Mesothelial cell of epicardium (in vitro differentiated cells): ENCODE data around the gene SKAP1. TPM values are rescaled to one million over a fixed set of nuclear protein-coding genes. Genes with fewer than 3 reads are reported as not detected.
A peak's percentile ranks its signal among the peaks of the same experiment; 100 is the strongest.

ENCODE experiments used
- DNase-seq, 2 experiments: peaks; one replicate each; pipeline ENCODE4 v3.0.0; 2021; ENCODE audit warnings: low spot score in 2 of 2; ENCODE audit not compliant: unreplicated experiment in 2 of 2
- H3K27ac Mint-ChIP-seq: 2 replicates; pipeline ENCODE4 v1.8.0; 2021; ENCODE audit warnings: mixed read lengths
- H3K27me3 Mint-ChIP-seq: 2 replicates; pipeline ENCODE4 v1.8.0; 2021; ENCODE audit warnings: low read depth, mixed read lengths
- H3K36me3 Mint-ChIP-seq: 2 replicates; pipeline ENCODE4 v1.8.0; 2021; ENCODE audit warnings: mixed read lengths
- H3K4me1 Mint-ChIP-seq: 2 replicates; pipeline ENCODE4 v1.8.0; 2021; ENCODE audit warnings: mixed read lengths
- H3K4me3 Mint-ChIP-seq: 2 replicates; pipeline ENCODE4 v1.8.0; 2021; ENCODE audit warnings: mild to moderate bottlenecking, moderate library complexity, mixed read lengths
- H3K9me3 Mint-ChIP-seq: 2 replicates; pipeline ENCODE4 v1.8.0; 2021; ENCODE audit warnings: mixed read lengths
- CTCF ChIP-seq: fragments of 200-600 bp; sonication (generic); IDR thresholded peaks from one replicate; pipeline ENCODE4 v1.5.0; 2021; ENCODE audit warnings: antibody characterized with exemption; ENCODE audit not compliant: unreplicated experiment
- total RNA-seq: library from RNA; stranded (reverse); gene quantifications from 3 replicates; pipeline ENCODE4 v1.2.1, GENCODE V29; 2021

Gene SKAP1
- total RNA-seq, 1 donor from 2014 or later: 3.4 TPM

DNA sequence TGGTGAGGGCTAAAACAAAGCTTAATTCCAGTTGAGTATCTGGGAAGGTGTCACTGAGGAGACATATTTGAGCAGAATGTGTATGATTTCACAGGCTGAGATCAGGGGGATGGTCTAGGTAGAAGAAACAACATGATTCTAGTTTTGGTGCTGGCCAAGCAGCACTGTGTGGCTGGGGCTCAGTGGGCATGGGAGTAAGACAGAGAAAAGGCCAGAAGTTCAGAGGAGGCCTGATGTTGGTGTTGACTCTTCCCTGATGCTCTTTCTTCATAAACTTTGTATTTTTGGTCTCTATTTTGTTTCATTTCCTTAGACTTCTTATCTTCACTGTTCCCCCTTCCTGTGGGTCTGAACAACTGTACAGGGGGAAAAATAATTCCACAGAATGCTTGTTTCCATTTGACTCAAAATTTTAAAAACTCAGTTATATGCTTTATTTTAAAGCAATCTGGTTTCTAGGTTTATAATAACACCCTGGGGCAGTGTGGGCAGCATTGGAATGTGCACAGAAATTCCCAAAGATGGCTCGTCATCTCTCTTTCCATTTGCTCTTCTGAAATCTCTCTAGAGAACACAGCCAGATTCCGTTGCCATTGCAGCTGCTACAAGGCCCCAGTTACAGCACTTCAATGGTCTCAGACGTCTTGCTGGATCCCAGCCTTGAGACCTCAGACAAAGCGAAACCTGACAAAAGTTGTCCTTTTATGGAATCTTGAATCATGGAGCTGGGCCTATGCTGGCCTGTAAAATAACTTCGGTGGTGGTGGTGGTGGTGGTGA lies 254.1 kb downstream of the SKAP1 start:
- Mint-ChIP-seq H3K27me3 (no peaks in the 10 kb centered on the region), H3K4me1 (peaks cover 29% of the 10 kb centered on the region), H3K9me3 (no peaks in the 10 kb centered on the region), H3K27ac (peak overlapping the region; percentile 60), H3K36me3 (no peaks in the 10 kb centered on the region), H3K4me3 (no peak overlapping the region)
- TF ChIP-seq CTCF: no peak
- no peak for DNase-seq

DNA sequence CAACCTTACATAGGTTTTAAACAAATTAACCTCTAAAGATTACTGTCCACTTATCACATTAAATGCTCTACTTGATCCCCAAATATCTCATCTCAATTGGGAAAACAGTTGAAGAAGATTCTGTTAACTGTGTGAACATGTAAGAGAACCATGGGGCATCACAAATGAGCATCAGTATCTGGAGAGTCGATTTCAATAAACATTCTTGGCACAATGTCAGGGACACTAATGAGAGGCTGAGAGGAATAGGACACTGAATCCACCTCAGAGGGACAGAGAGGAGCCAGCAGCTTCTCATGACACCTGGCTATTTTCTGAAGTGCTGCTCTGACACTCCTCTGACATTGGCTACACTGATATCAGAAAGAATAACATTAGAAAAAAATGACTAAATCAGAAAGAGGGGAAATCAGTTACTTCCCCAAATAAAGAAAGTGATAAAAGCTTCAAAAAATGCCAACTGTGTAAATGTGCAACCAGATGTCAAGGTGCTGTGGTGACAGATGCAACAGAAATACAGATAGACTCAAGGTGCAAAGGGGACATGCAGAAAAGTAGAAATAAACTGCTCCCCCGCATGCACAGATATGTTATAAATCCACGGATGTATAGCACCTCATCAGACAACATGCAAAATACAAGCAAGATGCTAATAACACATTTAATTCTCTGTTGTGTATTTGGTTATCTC lies 255.0 kb downstream of the SKAP1 start:
- no peak overlapping the region for H3K27ac Mint-ChIP-seq
- H3K27me3 Mint-ChIP-seq: no peaks in the 10 kb centered on the region
- H3K4me1 Mint-ChIP-seq: peaks cover 26% of the 10 kb centered on the region
- no peak overlapping the region for H3K4me3 Mint-ChIP-seq
- no peaks in the 10 kb centered on the region for H3K36me3 Mint-ChIP-seq
- no peak for DNase-seq
- no peak for TF ChIP-seq CTCF
- no peaks in the 10 kb centered on the region for H3K9me3 Mint-ChIP-seq

- H3K4me1 Mint-ChIP-seq: peaks cover 32% of the 10 kb centered on the region
- H3K27me3 Mint-ChIP-seq: no peaks in the 10 kb centered on the region
Observed at GRCh38 chr17:48173191-48173984, 256.6 kb downstream of the SKAP1 start.

GRCh38 chr17:48169926-48170325 lies 260.1 kb downstream of the SKAP1 start:
- H3K9me3 Mint-ChIP-seq: no peaks in the 10 kb centered on the region
- H3K27me3 Mint-ChIP-seq: peaks cover 18% of the 10 kb centered on the region
- H3K27ac Mint-ChIP-seq: no peak overlapping the region
- DNase-seq: no peak
- H3K36me3 Mint-ChIP-seq: no peaks in the 10 kb centered on the region
- TF ChIP-seq CTCF: no peak
- no peak overlapping the region for H3K4me3 Mint-ChIP-seq
- peaks cover 32% of the 10 kb centered on the region for H3K4me1 Mint-ChIP-seq

More at GRCh38 chr17:48173191-48173984, 256.6 kb downstream of the SKAP1 start:
- Mint-ChIP-seq H3K27ac (no peak overlapping the region), H3K9me3 (no peaks in the 10 kb centered on the region), H3K36me3 (no peaks in the 10 kb centered on the region), H3K4me3 (no peak overlapping the region)
- no peak for DNase-seq
- no peak for TF ChIP-seq CTCF

DNA sequence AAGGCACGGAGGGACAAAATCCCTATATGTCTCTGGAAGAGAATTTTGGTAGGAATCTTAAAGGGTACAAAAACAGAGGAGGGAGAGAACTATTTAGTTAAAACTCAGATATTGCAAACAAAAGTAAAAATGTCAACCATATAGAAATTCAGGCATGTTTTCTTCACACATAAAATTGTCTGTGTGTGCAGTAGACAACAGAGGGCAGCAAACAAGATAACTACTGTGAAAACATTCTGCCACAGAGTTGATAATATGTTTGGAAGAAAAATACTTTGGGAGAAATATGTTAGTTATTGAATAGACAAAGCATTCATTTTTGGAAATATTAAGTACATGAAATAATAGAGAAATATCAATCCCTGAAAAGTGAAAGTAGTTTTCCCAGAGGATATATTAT lies 266.2 kb downstream of the SKAP1 start:
- Mint-ChIP-seq H3K4me1 (peaks cover 59% of the 10 kb centered on the region), H3K36me3 (no peaks in the 10 kb centered on the region), H3K9me3 (no peaks in the 10 kb centered on the region), H3K27me3 (peaks cover 20% of the 10 kb centered on the region), H3K4me3 (no peak overlapping the region), H3K27ac (no peak overlapping the region)
- TF ChIP-seq CTCF: no peak
- DNase-seq: no peak
